SK-N-SH (cell line): ENCODE results near the gene NUFIP2. TPM values are rescaled to one million over a fixed set of nuclear protein-coding genes. Genes with fewer than 3 reads are reported as not detected.
"Not testable (repeated sequence)": the region's sequence is repeated elsewhere in the genome, so short reads cannot be mapped to it uniquely, and the experiment has no call there.

Source experiments
- CTCF ChIA-PET: fragments of 300-600, 350-600 bp; formaldehyde crosslinking; extraction: SDS; loops from one replicate; lab custom pipeline; 2021; lab: Yijun Ruan, JAX
- POLR2A ChIA-PET: fragments of 350-600 bp; sonication (Branson Sonifier 250); formaldehyde crosslinking; extraction: SDS; loops from one replicate; lab custom pipeline; 2020; ENCODE audit warnings: antibody characterized with exemption, inconsistent platforms; lab: Yijun Ruan, JAX
- DNase-seq: peaks from one replicate; pipeline ENCODE4 v3.0.0; 2012
- H2AFZ ChIP-seq: fragments of 200-600 bp; sonication (generic); 2 replicates; pipeline ENCODE4 v1.8.1; 2016; ENCODE audit warnings: antibody characterized with exemption, mild to moderate bottlenecking, low read depth
- H3F3A ChIP-seq: fragments of 200-600 bp; sonication (generic); replicated peaks from 2 replicates; pipeline ENCODE3; 2016; ENCODE audit warnings: antibody characterized with exemption, mild to moderate bottlenecking; ENCODE audit not compliant: insufficient read depth
- H3K27ac ChIP-seq, 2 experiments: fragments of 200-500 bp in 1 of 2; fragments of 200-600 bp in 1 of 2; sonication (Bioruptor generic) in 1 of 2; sonication (generic), shearing (Covaris generic) in 1 of 2; 2 replicates each; pipeline versions ENCODE4 v1.5.1 to v1.6.1; 2014 to 2016; ENCODE audit warnings: low read depth in 2 of 2, inconsistent platforms in 1 of 2, low read length in 1 of 2, mild to moderate bottlenecking in 1 of 2, mixed read lengths in 1 of 2
- H3K27me3 ChIP-seq: fragments of 200-600 bp; sonication (generic), shearing (Covaris generic); 2 replicates; pipeline ENCODE4 v1.6.1; 2016; ENCODE audit warnings: mixed run types; ENCODE audit not compliant: insufficient read depth
- H3K36me3 ChIP-seq, 2 experiments: fragments of 200-500 bp in 1 of 2; fragments of 200-600 bp in 1 of 2; sonication (Bioruptor generic) in 1 of 2; sonication (generic) in 1 of 2; replicated peaks in 1 of 2; 2 replicates each; pipeline versions ENCODE3 to v1.5.1; 2014 to 2016; ENCODE audit warnings: low read length in 1 of 2, mild to moderate bottlenecking in 1 of 2; ENCODE audit not compliant: insufficient read depth in 2 of 2, control insufficient read depth in 1 of 2
- H3K4me1 ChIP-seq, 2 experiments: fragments of 200-500 bp in 1 of 2; fragments of 200-600 bp in 1 of 2; sonication (Bioruptor generic) in 1 of 2; sonication (generic), shearing (Covaris generic) in 1 of 2; 2 replicates each; pipeline versions ENCODE4 v1.5.1 to v1.6.1; 2014 to 2016; ENCODE audit warnings: low read depth in 1 of 2, low read length in 1 of 2, mixed run types in 1 of 2; ENCODE audit not compliant: insufficient read depth in 2 of 2, control insufficient read depth in 1 of 2
- H3K4me2 ChIP-seq: fragments of 200-600 bp; sonication (generic), shearing (Covaris generic); 2 replicates; pipeline ENCODE4 v1.6.1; 2017; ENCODE audit warnings: mixed run types
- H3K4me3 ChIP-seq, 2 experiments: fragments of 200-500 bp in 1 of 2; fragments of 200-600 bp in 1 of 2; sonication (Bioruptor generic) in 1 of 2; sonication (generic), shearing (Covaris generic) in 1 of 2; 2 replicates each; pipeline versions ENCODE4 v1.5.1 to v1.8.1; 2014 to 2016; ENCODE audit warnings: low read depth in 2 of 2, inconsistent platforms in 1 of 2, low read length in 1 of 2, mild to moderate bottlenecking in 1 of 2, mixed read lengths in 1 of 2, moderate library complexity in 1 of 2
- H3K79me2 ChIP-seq: fragments of 200-600 bp; sonication (generic); 2 replicates; pipeline ENCODE4 v1.8.1; 2017; ENCODE audit warnings: mild to moderate bottlenecking; ENCODE audit not compliant: insufficient read depth
- H3K9ac ChIP-seq: fragments of 200-600 bp; sonication (generic); 2 replicates; pipeline ENCODE4 v1.6.1; 2017; ENCODE audit warnings: mixed run types
- H3K9me2 ChIP-seq: fragments of 200-600 bp; sonication (generic); 2 replicates; pipeline ENCODE4 v1.6.1; 2017; ENCODE audit warnings: mixed run types
- H3K9me3 ChIP-seq: fragments of 200-600 bp; sonication (generic); 2 replicates; pipeline ENCODE4 v1.6.1; 2017; ENCODE audit warnings: mixed run types, mild to moderate bottlenecking, moderate library complexity
- H4K20me1 ChIP-seq: fragments of 200-600 bp; sonication (generic); 2 replicates; pipeline ENCODE4 v1.6.1; 2017; ENCODE audit warnings: mild to moderate bottlenecking, mixed run types; ENCODE audit not compliant: insufficient read depth
- CHD2 ChIP-seq: fragments of 150-350 bp; IDR thresholded peaks from 2 replicates; pipeline ENCODE4 v1.6.1; 2018; ENCODE audit warnings: low read length; ENCODE audit not compliant: partially characterized antibody
- EP300 ChIP-seq, 2 experiments: IDR thresholded peaks; 2 replicates each; pipeline versions ENCODE4 v1.4.0 to v1.6.1; 2012; ENCODE audit warnings: borderline replicate concordance in 1 of 2, low read depth in 1 of 2, low read length in 1 of 2
- IRF3 ChIP-seq: fragments of 150-350 bp; IDR thresholded peaks from 2 replicates; pipeline ENCODE4 v1.6.1; 2016; ENCODE audit warnings: mild to moderate bottlenecking, low read depth, low read length
- JUND ChIP-seq: IDR thresholded peaks from 2 replicates; pipeline ENCODE4 v1.4.0; 2012
- MEF2A ChIP-seq: IDR thresholded peaks from 2 replicates; pipeline ENCODE4 v1.4.0; 2012; ENCODE audit warnings: low read depth, borderline replicate concordance
- PBX3 ChIP-seq: IDR thresholded peaks from 2 replicates; pipeline ENCODE4; 2012
- RXRA ChIP-seq: IDR thresholded peaks from 2 replicates; pipeline ENCODE4 v1.4.0; 2012; ENCODE audit warnings: low read depth, mild to moderate bottlenecking, borderline replicate concordance
- TCF12 ChIP-seq: IDR thresholded peaks from 2 replicates; pipeline ENCODE4 v1.4.0; 2012
- WGBS: methylation state at CpG from one replicate; pipeline ENCODE4 v1.1.6; 2017; ENCODE audit warnings: low lambda C conversion rate; 5-methylcytosine and 5-hydroxymethylcytosine counted together
- polyA plus RNA-seq, 3 experiments: library from polyadenylated mRNA; depleted of rRNA; stranded (reverse); fragments of >200 nt; gene quantifications; 2 replicates each; pipeline ENCODE4 v1.2.3, GENCODE V29; 2012

The NUFIP2 gene
- polyA plus RNA-seq, 1 of the 3 experiments (the other 2 are of a cell fraction), result 9.0 TPM

- TF ChIP-seq RXRA (no peak), MEF2A (no peak), IRF3 (no peak), CHD2 (no peak), PBX3 (no peak), TCF12 (no peak), EP300 (IDR thresholded peaks at IDR 0.05; ENCODE audit: borderline replicate concordance in 1 of 2, low read depth in 1 of 2, low read length in 1 of 2) (no peak)
Measured at GRCh38 chr17:29235904-29236303, 58.0 kb downstream of the NUFIP2 start (continued).

GRCh38 chr17:29234972-29235371 lies 59.0 kb downstream of the NUFIP2 start:
- H4K20me1 ChIP-seq, POLR2A ChIA-PET, H3K27ac ChIP-seq, H3K36me3 ChIP-seq, H3K9ac ChIP-seq, H3F3A ChIP-seq, DNase-seq, H3K27me3 ChIP-seq, H3K79me2 ChIP-seq, H3K4me2 ChIP-seq, H3K9me2 ChIP-seq, H3K4me3 ChIP-seq, H3K4me1 ChIP-seq, H2AFZ ChIP-seq, H3K9me3 ChIP-seq: not testable (repeated sequence)
- CTCF ChIA-PET, result interaction anchor here (1.4 to 5.2 kb wide), 3 partner anchors 8 to 55 kb away, joined by 3 to 34 read pairs (median 13); partner anchors contain the start of gene MYO18A
- WGBS, result 96% methylated on average over 7 of the region's 7 CpGs

GRCh38 chr17:29233301-29233700 lies 60.6 kb downstream of the NUFIP2 start:
- Histone ChIP-seq H3K79me2 (no peaks in the 10 kb centered on the region), H3K4me2 (no peak overlapping the region), H3K36me3 (no peaks in the 10 kb centered on the region), H3F3A (peaks cover 4% of the 10 kb centered on the region), H4K20me1 (no peaks in the 10 kb centered on the region), H3K9me2 (no peaks in the 10 kb centered on the region), H3K9me3 (no peaks in the 10 kb centered on the region), H2AFZ (no peak overlapping the region), H3K9ac (no peak overlapping the region), H3K4me1 (peaks cover 0 to 8% of the 10 kb centered on the region in 2 experiments; a peak in 1 of 4 replicates), H3K4me3 (no peak overlapping the region), H3K27me3 (no peaks in the 10 kb centered on the region), H3K27ac (no peak overlapping the region)
- TF ChIP-seq MEF2A (no peak), JUND (no peak)
- ChIA-PET CTCF (interaction anchor here (1.1 to 5.2 kb wide), 5 partner anchors 10 to 281 kb away, joined by 3 to 34 read pairs (median 5); no protein-coding TSS in a partner anchor), POLR2A (no interaction called here)
- WGBS, result 88% methylated on average over 1 of the region's 1 CpG
- DNase-seq, result no peak
